Activated T-helper 1 cell treated with anti-CD3 and anti-CD28 coated beads, Interleukin-12 subunit alpha, Interleukin-12 subunit beta, Interleukin-2, Interleukin-4 antibody, amounts not matched to agents 30 ng/mL and 10 ng/mL and 1 ng/mL, durations not matched to agents 14 hours and 24 hours and 36 hours (primary cell): ENCODE measurements around the gene HRH1. TPM values are rescaled to one million over a fixed set of nuclear protein-coding genes. Genes with fewer than 3 reads are reported as not detected.

ENCODE experiments used
- DNase-seq: peaks from one replicate; pipeline ENCODE4 v3.0.0; 2021; ENCODE audit warnings: low spot score
- H3K27ac Mint-ChIP-seq: one replicate; pipeline ENCODE4 v1.8.0; 2021; ENCODE audit warnings: mild to moderate bottlenecking, mixed read lengths
- H3K27me3 Mint-ChIP-seq: one replicate; pipeline ENCODE4 v1.8.0; 2022; ENCODE audit warnings: mild to moderate bottlenecking, moderate library complexity, mixed read lengths; ENCODE audit not compliant: insufficient read depth
- H3K36me3 Mint-ChIP-seq: one replicate; pipeline ENCODE4 v1.8.0; 2021; ENCODE audit warnings: low read depth, mixed read lengths
- H3K4me1 Mint-ChIP-seq: one replicate; pipeline ENCODE4 v1.8.0; 2021; ENCODE audit warnings: low read depth, mixed read lengths
- H3K4me3 Mint-ChIP-seq: one replicate; pipeline ENCODE4 v1.8.0; 2021; ENCODE audit warnings: mild to moderate bottlenecking, moderate library complexity, mixed read lengths
- H3K9me3 Mint-ChIP-seq: one replicate; pipeline ENCODE4 v1.8.0; 2021; ENCODE audit warnings: mixed read lengths
- intact Hi-C: fragments of 100-400 bp; cut with micrococcal nuclease; formaldehyde crosslinking; loops from one replicate; pipeline ENCODE4 v1.15.1; 2024
- total RNA-seq: library from RNA; stranded (reverse); gene quantifications from 2 replicates; pipeline ENCODE4 v1.2.3, GENCODE V29; 2022

The HRH1 gene
- total RNA-seq, 1 donor from 2014 or later: 0.21 TPM

- Mint-ChIP-seq H3K4me3 (peak overlapping the region; percentile 90), H3K27me3 (peaks cover 3% of the 10 kb centered on the region), H3K27ac (no peak overlapping the region), H3K9me3 (peaks cover 9% of the 10 kb centered on the region), H3K36me3 (peaks cover 35% of the 10 kb centered on the region), H3K4me1 (peaks cover 60% of the 10 kb centered on the region)
- intact Hi-C loops: loop anchor here (5.0 to 10.0 kb wide), 2 partner anchors 58 to 1210 kb away; partner anchors contain the start of gene TSEN2
- no peak for DNase-seq
Observed at GRCh38 chr3:11274566-11275142, 120.4 kb downstream of the HRH1 start.

- Mint-ChIP-seq H3K27me3 (peaks cover 3% of the 10 kb centered on the region), H3K27ac (no peak overlapping the region), H3K36me3 (peaks cover 35% of the 10 kb centered on the region), H3K4me1 (peaks cover 63% of the 10 kb centered on the region), H3K4me3 (peak overlapping the region; percentile 27), H3K9me3 (peaks cover 9% of the 10 kb centered on the region)
- no peak for DNase-seq
- intact Hi-C loops: loop anchor here (10.0 kb wide), 1 partner anchor 1209 kb away; the partner anchor contains the start of gene TSEN2
Observed at GRCh38 chr3:11275926-11276325, 121.6 kb downstream of the HRH1 start.

GRCh38 chr3:11276901-11277300 lies 122.6 kb downstream of the HRH1 start:
- intact Hi-C loops: loop anchor here (10.0 kb wide), 1 partner anchor 1208 kb away; the partner anchor contains the start of gene TSEN2
- Mint-ChIP-seq H3K9me3 (peaks cover 9% of the 10 kb centered on the region), H3K27me3 (peaks cover 3% of the 10 kb centered on the region), H3K4me3 (no peak overlapping the region), H3K36me3 (peaks cover 38% of the 10 kb centered on the region), H3K4me1 (peaks cover 60% of the 10 kb centered on the region), H3K27ac (no peak overlapping the region)
- no peak for DNase-seq

GRCh38 chr3:11282250-11283138 lies 128.2 kb downstream of the HRH1 start:
- no peak overlapping the region for H3K27ac Mint-ChIP-seq
- no peaks in the 10 kb centered on the region for H3K27me3 Mint-ChIP-seq
- H3K4me3 Mint-ChIP-seq: no peak overlapping the region
- H3K9me3 Mint-ChIP-seq: no peaks in the 10 kb centered on the region
- H3K36me3 Mint-ChIP-seq: peaks cover 35% of the 10 kb centered on the region
- DNase-seq: no peak
- intact Hi-C loops: no loop called here
- H3K4me1 Mint-ChIP-seq: peaks cover 31% of the 10 kb centered on the region

GRCh38 chr3:11283139-11283475 lies 128.8 kb downstream of the HRH1 start:
- Mint-ChIP-seq H3K27me3 (no peaks in the 10 kb centered on the region), H3K4me3 (no peak overlapping the region), H3K36me3 (peaks cover 32% of the 10 kb centered on the region), H3K4me1 (peaks cover 33% of the 10 kb centered on the region), H3K9me3 (no peaks in the 10 kb centered on the region), H3K27ac (no peak overlapping the region)
- intact Hi-C loops: no loop called here
- DNase-seq: no peak

GRCh38 chr3:11284011-11284410 lies 129.7 kb downstream of the HRH1 start:
- H3K4me3 Mint-ChIP-seq: no peak overlapping the region
- H3K4me1 Mint-ChIP-seq: peaks cover 33% of the 10 kb centered on the region
- no peaks in the 10 kb centered on the region for H3K9me3 Mint-ChIP-seq
- H3K27ac Mint-ChIP-seq: no peak overlapping the region
- H3K36me3 Mint-ChIP-seq: peaks cover 32% of the 10 kb centered on the region
- no peak for DNase-seq
- intact Hi-C loops: no loop called here
- H3K27me3 Mint-ChIP-seq: no peaks in the 10 kb centered on the region

- peaks cover 42% of the 10 kb centered on the region for H3K4me1 Mint-ChIP-seq
- H3K36me3 Mint-ChIP-seq: peaks cover 36% of the 10 kb centered on the region
- H3K4me3 Mint-ChIP-seq: no peak overlapping the region
- no peak overlapping the region for H3K27ac Mint-ChIP-seq
- no peaks in the 10 kb centered on the region for H3K27me3 Mint-ChIP-seq
- intact Hi-C loops: no loop called here
- no peaks in the 10 kb centered on the region for H3K9me3 Mint-ChIP-seq
- DNase-seq: no peak
Observed at GRCh38 chr3:11285471-11285870, 131.2 kb downstream of the HRH1 start.

GRCh38 chr3:11287404-11287803 lies 133.1 kb downstream of the HRH1 start:
- peaks cover 52% of the 10 kb centered on the region for H3K4me1 Mint-ChIP-seq
- H3K27ac Mint-ChIP-seq: no peak overlapping the region
- H3K36me3 Mint-ChIP-seq: peaks cover 39% of the 10 kb centered on the region
- no peak for DNase-seq
- no peak overlapping the region for H3K4me3 Mint-ChIP-seq
- intact Hi-C loops: no loop called here
- H3K27me3 Mint-ChIP-seq: no peaks in the 10 kb centered on the region
- no peaks in the 10 kb centered on the region for H3K9me3 Mint-ChIP-seq

GRCh38 chr3:11288021-11288491 lies 133.8 kb downstream of the HRH1 start:
- H3K4me3 Mint-ChIP-seq: no peak overlapping the region
- peaks cover 52% of the 10 kb centered on the region for H3K4me1 Mint-ChIP-seq
- no peaks in the 10 kb centered on the region for H3K27me3 Mint-ChIP-seq
- H3K9me3 Mint-ChIP-seq: no peaks in the 10 kb centered on the region
- H3K27ac Mint-ChIP-seq: no peak overlapping the region
- peaks cover 36% of the 10 kb centered on the region for H3K36me3 Mint-ChIP-seq
- no peak for DNase-seq
- intact Hi-C loops: no loop called here

- intact Hi-C loops: no loop called here
- Mint-ChIP-seq H3K36me3 (peaks cover 30% of the 10 kb centered on the region), H3K9me3 (no peaks in the 10 kb centered on the region), H3K4me3 (peak overlapping the region; percentile 20), H3K4me1 (peaks cover 52% of the 10 kb centered on the region), H3K27ac (peak overlapping the region; percentile 73), H3K27me3 (no peaks in the 10 kb centered on the region)
- DNase-seq: no peak
Observed at GRCh38 chr3:11288786-11289637, 134.7 kb downstream of the HRH1 start.

- DNase-seq: no peak
- peaks cover 29% of the 10 kb centered on the region for H3K36me3 Mint-ChIP-seq
- H3K4me1 Mint-ChIP-seq: peaks cover 52% of the 10 kb centered on the region
- H3K4me3 Mint-ChIP-seq: no peak overlapping the region
- H3K27ac Mint-ChIP-seq: no peak overlapping the region
- intact Hi-C loops: loop anchor here (1.0 to 2.0 kb wide), 2 partner anchors 17 to 45 kb away; no protein-coding TSS in a partner anchor
- H3K9me3 Mint-ChIP-seq: no peaks in the 10 kb centered on the region
- no peaks in the 10 kb centered on the region for H3K27me3 Mint-ChIP-seq
Observed at GRCh38 chr3:11289864-11290263, 135.6 kb downstream of the HRH1 start.
